Measurements from ENCODE around the gene SIMC1. TPM values are rescaled to one million over a fixed set of nuclear protein-coding genes. Genes with fewer than 3 reads are reported as not detected.

The SIMC1 gene
- total RNA-seq, 1 experiment from 2014 or later, result 17.9 TPM

GRCh38 chr5:176381979-176382378 lies 143.8 kb downstream of the SIMC1 start:
- TF ChIP-seq NFATC4 (CRISPR knock-in tag; IDR thresholded peaks at IDR 0.05) (no peak), ZSCAN18 (CRISPR knock-in tag; IDR thresholded peaks at IDR 0.05) (no peak)
- no peaks in the 10 kb centered on the region for H3K9me3 Mint-ChIP-seq
- no peak overlapping the region for H3K4me3 Mint-ChIP-seq
- no peak for ATAC-seq
- ChIA-PET POLR2A (no interaction called here), CTCF (no interaction called here)
- DNase-seq (ENCODE audit: low spot score), result no peak
- H3K27me3 Mint-ChIP-seq (ENCODE audit: low read depth), result no peaks in the 10 kb centered on the region
- peaks cover 57% of the 10 kb centered on the region for H3K36me3 Mint-ChIP-seq
- H3K27ac Mint-ChIP-seq, result no peak overlapping the region
- peaks cover 7% of the 10 kb centered on the region for H3K4me1 Mint-ChIP-seq

GRCh38 chr5:176382721-176383120 lies 144.5 kb downstream of the SIMC1 start:
- Mint-ChIP-seq H3K27ac (no peak overlapping the region), H3K27me3 (ENCODE audit: low read depth) (no peaks in the 10 kb centered on the region), H3K9me3 (no peaks in the 10 kb centered on the region), H3K36me3 (peaks cover 57% of the 10 kb centered on the region), H3K4me3 (no peak overlapping the region), H3K4me1 (peaks cover 14% of the 10 kb centered on the region)
- CTCF ChIA-PET, result no interaction called here
- ATAC-seq (no peak), DNase-seq (ENCODE audit: low spot score) (no peak)
- TF ChIP-seq MAX (CRISPR knock-in tag; IDR thresholded peaks at IDR 0.05) (no peak), ZNF512 (CRISPR knock-in tag; IDR thresholded peaks at IDR 0.05; ENCODE audit: borderline replicate concordance) (no peak), SP1 (CRISPR knock-in tag; conservative IDR thresholded peaks at IDR 0.05) (no peak)
- POLR2A ChIA-PET, result no interaction called here

- DNase-seq (ENCODE audit: low spot score), result no peak
- Mint-ChIP-seq H3K4me3 (no peak overlapping the region), H3K4me1 (peaks cover 16% of the 10 kb centered on the region), H3K36me3 (peaks cover 57% of the 10 kb centered on the region), H3K27ac (no peak overlapping the region), H3K9me3 (no peaks in the 10 kb centered on the region), H3K27me3 (ENCODE audit: low read depth) (no peaks in the 10 kb centered on the region)
- no peak for ATAC-seq
- no peak for TF ChIP-seq NR2C2 (CRISPR knock-in tag; IDR thresholded peaks at IDR 0.05)
- no peak for TF ChIP-seq NFYB (CRISPR knock-in tag; conservative IDR thresholded peaks at IDR 0.05; ENCODE audit: low read depth)
- TF ChIP-seq CDX4 (CRISPR knock-in tag; IDR thresholded peaks at IDR 0.05; ENCODE audit: borderline replicate concordance), result no peak
- TF ChIP-seq SOX15 (CRISPR knock-in tag; IDR thresholded peaks at IDR 0.05), result no peak
- no peak for TF ChIP-seq STAT6 (CRISPR knock-in tag; conservative IDR thresholded peaks at IDR 0.05; ENCODE audit: low read depth)
- TF ChIP-seq OVOL2 (CRISPR knock-in tag; IDR thresholded peaks at IDR 0.05; ENCODE audit: borderline replicate concordance), result no peak
- TF ChIP-seq E2F1 (CRISPR knock-in tag; IDR thresholded peaks at IDR 0.05), result no peak
- TF ChIP-seq NR1H2 (CRISPR knock-in tag; IDR thresholded peaks at IDR 0.05), result no peak
- no peak for TF ChIP-seq JUN (CRISPR knock-in tag; IDR thresholded peaks at IDR 0.05)
- TF ChIP-seq GRHL2 (CRISPR knock-in tag; IDR thresholded peaks at IDR 0.05; ENCODE audit: insufficient replicate concordance, severe bottlenecking), result no peak
- TF ChIP-seq ZNF263 (CRISPR knock-in tag; IDR thresholded peaks at IDR 0.05; ENCODE audit: low read depth), result no peak
- ChIA-PET CTCF (no interaction called here), POLR2A (no interaction called here)
Measured at GRCh38 chr5:176383248-176383905, 145.2 kb downstream of the SIMC1 start.
